GM21786 (cell line): ENCODE results near the gene DENND1A.

Source experiments
- ATAC-seq: cut with Tn5 transposase; IDR thresholded peaks from one replicate; pipeline ENCODE4 v1.9.1; 2021; ENCODE audit not compliant: unreplicated experiment

Gene DENND1A

DNA sequence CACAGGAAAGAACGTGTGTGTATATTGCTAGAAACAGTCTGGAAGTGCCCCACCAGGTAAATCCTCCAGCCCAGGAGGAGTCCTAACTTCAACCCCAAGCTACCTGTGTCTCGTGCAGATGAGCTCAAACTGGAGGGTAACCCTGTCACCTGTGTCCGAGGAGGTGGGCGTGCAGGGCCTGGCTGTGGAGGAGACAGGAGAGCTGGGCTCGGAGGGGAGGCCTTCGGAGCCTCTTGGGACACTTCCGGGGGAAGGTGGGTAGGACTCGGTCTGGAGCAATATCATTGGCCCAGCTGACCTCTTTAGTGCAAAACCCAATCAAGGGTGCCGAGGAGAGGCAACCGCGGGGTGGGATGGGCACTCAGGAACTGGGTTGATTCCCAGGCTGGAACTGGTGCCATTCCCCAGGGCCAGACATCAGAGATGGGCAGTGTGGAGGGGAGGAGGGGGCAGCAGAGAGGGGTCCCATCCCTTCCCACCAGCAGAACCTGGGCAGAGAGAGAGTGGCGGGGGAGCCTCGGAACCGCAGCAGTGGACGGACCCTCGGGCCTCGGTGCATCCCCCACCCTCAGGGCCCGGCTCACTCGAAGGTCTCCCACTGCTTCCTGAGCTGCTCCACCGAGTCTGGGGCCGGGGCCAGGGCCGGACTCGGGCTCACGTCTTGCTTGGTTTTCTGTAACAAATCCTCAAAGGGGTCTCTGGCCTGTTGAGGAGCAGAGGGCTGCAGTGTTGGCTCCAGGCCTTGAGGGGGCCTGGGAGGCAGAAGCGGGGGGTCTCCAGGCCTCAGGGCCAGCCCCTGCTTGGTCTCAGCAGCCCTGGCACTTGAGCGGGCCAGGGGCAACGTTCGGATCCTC is 548.8 kb downstream of the DENND1A start:
- no peak for ATAC-seq

DNA sequence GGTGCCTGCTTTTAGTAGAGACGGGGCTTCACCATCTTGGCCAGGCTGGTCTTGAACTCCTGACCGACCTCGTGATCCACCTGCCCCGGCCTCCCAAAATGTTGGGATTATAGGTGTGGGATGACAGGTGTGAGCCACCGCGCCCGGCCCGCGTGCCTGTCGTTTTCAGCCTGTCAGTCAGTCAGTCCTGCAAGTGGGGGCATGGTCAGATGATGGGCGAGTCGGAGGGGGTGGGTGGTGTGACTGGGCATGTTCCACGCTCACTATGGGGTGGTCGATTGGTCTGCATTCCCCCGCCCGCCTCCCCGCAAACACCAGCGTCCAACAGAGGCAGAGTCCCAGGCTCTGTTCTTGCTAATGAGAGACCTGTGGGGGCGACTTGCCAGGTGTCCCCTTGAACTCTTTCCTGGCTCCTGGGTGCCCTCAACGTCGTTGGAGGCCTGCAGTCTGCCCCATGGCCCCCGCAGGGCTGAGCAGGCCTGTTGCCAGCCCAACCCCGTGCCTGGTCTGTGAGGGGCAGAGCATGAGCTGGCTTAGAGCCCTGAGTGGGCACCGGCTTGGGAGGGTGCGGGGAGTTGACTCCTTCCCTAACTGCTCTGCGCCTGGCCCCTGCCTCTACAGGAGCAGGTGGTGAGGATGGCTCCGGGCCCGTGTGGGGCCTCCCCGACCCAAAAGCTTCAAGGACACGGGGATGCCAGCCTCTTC is 550.8 kb downstream of the DENND1A start:
- ATAC-seq: no peak

DNA sequence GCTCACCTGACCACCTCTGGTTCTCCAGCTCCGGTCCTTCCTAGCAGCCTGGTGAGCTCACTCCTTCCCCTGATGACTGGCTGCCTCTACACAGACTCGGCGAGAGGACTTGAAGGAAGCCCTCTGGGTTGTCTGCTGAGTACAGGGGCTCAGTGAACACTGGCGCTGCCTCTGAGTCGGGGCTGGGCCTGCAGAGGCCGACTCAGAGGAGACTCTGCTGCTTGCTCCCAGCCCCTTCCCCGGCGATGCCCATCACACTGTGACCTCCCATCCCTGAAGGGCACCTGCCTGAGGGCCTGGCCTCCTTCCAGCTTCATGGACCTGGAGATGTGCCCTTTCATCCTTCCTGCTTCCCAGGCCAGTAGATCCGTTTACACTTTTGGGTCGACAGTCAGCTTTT is 551.9 kb downstream of the DENND1A start:
- no peak for ATAC-seq

DNA sequence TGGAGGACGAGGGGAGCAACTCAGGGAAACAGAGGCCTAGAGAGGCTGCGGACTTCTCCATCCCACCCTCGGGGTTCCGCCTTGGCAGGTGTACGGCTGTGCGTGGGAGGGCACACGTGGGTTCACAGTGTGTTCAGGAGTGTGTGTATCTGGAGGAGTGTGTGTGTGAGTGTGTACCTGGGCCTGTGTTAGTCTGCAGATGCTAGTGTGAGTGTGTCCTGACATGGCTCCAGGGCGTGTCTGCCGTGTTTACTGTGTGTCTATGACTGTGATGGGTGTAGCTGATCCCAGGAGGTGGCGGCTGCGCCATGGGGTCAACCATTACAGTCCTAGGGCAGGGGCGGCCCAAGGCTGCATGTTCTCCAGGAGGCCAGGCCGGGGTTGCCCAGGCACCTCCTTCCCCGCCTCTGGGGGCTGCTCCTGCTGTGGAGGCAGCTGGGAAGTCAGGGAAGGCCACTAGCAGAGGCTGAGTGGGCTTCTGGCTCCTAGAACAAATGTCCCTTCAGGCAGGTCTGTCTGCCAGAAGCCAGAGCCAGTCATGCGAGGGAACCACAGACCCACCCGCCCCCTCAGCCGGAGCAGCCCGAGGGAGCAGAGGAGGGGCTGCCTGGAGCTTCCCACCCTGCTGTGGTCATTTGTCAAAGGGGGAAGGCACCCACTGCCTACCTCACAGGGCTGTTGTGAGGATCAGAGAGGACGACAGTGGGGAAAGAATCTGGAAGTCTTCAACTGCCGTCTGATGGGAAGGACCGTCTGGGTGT is 552.5 kb downstream of the DENND1A start:
- no peak for ATAC-seq

DNA sequence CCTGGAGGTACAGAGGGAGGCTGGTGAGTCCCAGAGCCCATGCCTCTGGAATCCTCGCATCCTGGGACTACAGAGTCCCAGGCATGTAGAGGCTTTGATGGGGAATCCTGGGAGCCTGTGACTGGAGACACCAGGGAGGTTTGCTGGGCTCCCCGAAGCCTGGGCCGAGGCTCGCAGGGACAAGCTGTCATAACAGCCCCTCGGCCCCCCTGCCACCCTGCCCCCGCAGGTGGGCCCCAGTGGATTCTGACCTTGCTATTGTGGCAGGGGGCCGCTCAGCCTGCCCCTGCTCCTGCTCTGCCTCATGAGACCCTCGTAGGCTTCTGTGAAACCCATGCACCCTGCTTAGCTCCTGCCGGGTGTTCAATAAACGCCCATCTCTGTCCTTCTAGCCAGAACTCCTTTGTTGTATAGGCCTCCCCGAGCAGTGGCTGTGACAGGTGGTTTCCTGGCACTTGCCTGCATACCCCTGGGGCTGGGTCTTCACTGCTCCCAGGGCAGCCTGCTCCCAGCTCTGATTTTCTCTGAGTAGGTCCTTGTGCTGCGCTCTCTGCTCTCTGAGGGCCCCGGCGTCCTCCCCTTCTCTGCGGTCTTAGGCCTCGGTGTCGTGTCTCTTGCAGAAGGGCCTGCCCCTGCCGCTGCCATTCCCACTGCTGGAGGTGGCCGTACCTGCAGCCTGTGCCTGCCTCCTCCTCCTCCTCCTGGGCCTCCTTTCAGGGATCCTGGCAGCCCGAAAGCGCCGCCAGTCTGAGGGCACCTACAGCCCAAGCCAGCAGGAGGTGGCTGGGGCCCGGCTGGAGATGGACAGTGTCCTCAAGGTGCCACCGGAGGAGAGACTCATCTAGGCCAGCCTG is 553.5 kb downstream of the DENND1A start:
- no peak for ATAC-seq

DNA sequence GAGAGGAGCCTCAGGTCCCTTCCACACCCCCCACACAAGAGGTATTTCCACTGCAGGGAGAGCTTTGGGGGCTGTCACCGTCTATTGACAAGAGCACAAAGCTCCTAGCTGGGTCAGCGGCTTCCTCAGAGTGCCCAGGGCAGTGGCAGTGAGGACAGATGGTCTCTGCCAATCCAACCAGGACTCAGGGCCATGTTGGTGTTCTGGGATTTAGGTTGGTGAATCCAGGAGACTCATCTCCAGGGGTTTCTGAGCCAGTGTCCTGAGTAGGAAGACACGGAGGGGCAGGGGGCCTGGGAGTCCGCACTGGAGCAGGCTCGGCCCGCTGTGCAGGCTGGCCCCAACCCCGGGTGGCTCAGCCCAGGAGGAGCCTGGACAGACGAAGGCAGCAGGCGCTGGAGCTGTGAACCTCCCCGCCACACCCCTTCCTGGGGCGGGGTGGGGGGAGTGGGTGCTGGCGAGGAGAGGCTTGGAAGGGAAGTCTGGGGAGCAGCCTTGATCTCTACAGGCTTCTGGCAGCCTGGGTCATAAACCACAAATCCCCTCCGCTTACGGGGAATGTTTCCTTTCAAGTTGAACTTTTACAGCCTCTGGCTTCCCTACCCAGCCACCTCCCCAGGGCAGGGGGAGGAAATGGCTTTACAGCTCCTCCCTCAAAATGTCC is 554.3 kb downstream of the DENND1A start:
- ATAC-seq: no peak

DNA sequence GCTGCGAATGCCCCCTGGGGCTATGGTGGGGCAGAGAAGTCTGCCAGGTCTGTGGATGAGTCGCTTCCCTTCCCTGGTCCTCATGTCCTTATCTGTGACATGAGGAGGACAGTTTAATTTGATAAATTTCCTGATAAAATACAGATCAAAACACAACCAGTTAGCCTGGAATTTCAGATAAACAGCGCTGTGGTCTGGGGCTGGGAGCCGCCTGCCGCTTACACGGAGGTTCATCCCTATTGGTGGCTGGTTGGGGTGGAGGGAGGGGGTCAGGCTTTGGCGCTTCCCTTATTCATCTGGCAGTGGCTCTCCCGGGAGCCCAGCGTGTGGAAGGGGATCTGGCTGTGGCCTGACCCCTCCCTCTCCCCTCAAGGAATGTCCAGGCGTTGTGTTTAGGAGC is 556.0 kb downstream of the DENND1A start:
- ATAC-seq: no peak

DNA sequence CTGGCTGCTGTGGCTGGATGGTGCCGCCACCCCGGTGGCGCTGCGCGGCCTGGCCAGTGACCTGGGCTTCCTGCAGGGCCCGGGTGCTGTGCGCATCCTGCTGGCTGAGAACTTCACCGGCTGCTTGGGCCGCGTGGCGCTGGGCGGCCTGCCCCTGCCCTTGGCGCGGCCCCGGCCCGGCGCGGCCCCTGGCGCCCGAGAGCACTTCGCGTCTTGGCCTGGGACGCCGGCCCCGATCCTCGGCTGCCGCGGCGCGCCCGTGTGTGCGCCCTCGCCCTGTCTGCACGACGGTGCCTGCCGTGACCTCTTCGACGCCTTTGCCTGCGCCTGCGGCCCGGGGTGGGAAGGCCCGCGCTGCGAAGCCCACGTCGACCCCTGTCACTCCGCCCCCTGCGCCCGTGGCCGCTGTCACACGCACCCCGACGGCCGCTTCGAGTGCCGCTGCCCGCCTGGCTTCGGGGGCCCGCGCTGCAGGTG is 556.4 kb downstream of the DENND1A start:
- ATAC-seq: no peak

DNA sequence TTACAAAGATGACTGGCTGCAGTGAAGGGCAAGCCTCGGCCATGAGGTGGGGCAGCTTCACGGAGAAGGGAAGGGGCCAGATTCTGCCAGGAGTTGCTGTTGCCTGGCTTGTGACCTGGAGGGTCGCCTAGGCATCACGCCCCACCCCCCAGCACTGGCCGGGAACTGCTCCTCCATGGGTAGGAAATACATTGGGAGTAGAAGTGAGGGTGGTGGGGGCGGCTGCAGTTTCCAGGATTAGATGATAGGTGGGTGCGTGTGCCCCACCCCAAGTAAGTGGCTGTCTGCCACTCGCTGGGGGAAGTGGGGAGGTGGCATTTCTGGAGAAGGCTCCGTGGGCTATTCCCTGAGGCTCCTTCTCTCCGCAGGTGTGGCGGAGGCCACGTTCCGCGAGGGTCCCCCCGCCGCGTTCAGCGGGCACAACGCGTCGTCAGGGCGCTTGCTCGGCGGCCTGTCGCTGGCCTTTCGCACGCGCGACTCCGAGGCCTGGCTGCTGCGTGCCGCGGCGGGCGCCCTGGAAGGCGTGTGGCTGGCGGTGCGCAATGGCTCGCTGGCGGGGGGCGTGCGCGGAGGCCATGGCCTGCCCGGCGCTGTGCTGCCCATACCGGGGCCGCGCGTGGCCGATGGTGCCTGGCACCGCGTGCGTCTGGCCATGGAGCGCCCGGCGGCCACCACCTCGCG is 557.0 kb downstream of the DENND1A start:
- no peak for ATAC-seq

DNA sequence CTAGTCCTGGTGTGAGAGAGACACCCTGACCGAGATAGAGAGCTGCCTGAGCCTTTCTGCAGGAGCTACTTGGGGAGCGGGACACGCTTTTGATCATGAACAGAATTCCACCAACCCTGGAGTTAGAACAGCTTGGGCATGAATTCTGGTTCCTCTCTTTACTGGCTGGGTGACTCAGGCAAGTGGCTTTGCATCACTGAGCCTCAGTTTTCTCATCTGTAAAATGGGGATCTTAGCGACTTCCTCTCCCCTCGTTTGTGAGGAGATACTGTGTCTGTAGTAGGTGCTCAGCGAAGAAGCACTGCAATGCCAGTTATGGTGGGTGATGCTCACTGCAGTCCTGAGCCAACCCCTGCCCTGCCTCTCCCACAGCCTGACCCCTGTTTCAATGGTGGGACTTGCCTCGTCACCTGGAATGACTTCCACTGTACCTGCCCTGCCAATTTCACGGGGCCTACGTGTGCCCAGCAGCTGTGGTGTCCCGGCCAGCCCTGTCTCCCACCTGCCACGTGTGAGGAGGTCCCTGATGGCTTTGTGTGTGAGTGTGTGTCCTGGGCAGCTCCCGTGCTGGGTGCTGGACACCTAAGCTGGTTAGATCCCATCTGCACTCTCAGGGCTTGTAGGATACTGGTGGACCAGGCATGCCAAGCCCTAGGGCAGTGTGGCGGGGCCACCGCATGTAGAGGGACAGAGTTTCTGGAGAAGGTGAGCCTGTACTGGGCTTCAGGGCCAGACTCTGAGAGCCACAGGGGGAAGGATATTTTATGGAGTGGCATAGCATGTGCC is 557.9 kb downstream of the DENND1A start:
- no peak for ATAC-seq

DNA sequence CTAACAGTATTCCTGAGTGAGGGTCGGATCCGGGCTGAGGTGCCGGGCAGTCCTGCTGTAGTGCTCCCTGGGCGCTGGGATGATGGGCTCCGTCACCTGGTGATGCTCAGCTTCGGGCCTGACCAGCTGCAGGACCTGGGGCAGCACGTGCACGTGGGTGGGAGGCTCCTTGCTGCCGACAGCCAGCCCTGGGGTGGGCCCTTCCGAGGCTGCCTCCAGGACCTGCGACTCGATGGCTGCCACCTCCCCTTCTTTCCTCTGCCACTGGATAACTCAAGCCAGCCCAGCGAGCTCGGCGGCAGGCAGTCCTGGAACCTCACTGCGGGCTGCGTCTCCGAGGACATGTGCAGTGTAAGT is 558.7 kb downstream of the DENND1A start:
- ATAC-seq: no peak

DNA sequence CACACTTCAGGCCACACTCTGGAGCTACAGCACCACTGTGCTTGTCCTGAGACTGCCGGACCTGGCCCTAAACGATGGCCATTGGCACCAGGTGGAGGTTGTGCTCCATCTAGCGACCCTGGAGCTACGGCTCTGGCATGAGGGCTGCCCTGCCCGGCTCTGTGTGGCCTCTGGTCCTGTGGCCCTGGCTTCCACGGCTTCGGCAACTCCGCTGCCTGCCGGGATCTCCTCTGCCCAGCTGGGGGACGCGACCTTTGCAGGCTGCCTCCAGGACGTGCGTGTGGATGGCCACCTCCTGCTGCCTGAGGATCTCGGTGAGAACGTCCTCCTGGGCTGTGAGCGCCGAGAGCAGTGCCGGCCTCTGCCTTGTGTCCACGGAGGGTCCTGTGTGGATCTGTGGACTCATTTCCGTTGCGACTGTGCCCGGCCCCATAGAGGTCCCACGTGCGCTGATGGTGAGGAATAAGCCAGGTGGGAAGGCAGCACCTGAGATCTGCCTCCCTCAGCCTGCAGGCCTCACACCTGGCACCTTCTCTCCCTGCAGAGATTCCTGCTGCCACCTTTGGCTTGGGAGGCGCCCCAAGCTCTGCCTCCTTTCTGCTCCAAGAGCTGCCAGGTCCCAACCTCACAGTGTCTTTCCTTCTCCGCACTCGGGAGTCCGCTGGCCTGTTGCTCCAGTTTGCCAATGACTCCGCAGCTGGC is 559.2 kb downstream of the DENND1A start:
- ATAC-seq: no peak

DNA sequence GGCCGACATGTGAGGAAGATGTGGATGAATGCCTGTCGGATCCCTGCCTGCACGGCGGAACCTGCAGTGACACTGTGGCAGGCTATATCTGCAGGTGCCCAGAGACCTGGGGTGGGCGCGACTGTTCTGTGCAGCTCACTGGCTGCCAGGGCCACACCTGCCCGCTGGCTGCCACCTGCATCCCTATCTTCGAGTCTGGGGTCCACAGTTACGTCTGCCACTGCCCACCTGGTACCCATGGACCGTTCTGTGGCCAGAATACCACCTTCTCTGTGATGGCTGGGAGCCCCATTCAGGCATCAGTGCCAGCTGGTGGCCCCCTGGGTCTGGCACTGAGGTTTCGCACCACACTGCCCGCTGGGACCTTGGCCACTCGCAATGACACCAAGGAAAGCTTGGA is 559.8 kb downstream of the DENND1A start:
- ATAC-seq: no peak

DNA sequence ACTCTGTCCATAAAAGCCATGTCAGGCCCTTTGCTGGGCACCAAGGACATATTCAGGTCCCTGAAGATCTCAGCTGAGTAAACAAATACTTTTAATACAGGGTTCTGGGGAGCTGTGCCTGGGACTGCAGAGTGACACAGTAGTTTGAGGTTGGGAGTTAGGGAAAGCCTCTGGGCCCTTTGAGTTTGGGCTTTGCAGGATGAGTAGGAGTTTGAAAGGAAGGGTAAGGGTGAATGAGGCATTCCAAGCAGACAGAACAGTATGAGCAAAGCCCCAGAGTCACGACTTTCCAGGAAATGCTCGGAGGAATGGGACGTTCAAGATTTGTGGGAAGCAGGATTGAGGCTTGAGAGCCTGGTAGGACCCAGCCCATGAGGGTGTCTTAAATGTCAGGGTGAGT is 560.6 kb downstream of the DENND1A start:
- no peak for ATAC-seq

DNA sequence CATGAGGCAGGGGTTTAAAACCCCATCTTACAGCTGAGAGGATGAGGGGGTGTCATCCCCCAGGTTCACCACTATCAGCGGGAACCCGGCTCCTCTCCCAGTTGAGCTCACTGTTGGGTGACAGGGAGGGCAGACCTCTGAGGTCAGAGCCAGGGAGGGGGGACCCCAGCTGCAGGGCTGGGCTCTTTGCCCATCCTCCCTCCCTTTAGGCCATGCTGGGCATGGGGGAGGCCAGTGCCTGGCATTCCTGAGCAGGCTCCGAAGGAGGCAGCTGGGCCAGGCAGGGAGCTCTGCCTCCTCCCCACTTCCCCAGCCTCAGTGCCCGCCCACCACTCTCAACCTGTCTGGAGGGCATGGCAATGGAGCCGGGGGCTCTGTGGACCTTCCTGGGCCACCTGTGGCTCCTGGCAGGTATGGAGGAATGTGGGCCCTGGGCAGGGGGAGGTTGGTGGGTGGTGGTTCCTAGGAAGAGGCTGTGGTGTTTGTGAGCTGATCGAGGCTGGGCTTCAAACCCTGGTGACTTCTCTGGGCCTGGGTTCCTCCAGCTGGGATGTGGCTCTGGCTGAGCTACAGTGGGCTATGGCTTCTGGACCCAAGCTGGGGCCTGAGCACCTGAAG is 561.3 kb downstream of the DENND1A start:
- ATAC-seq: no peak

DNA sequence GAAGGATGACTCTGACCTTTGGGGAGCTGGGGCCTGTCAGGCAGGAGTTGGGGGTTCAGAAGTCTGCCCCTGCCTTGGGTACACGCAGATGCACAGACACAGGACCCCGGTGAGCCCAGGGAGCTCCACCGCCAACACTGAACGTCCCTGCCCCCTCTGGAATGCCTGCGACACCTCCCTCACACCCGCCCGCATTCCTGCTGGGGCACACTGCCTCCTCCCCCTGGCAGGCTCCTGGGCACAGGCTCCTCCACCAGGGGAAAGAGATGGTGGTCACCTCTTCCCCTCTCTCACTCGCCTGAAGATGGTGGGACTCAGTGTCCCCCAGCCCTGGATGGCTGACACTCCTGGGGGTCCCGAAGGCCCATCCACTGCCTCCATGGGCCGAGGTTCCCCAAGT is 561.9 kb downstream of the DENND1A start:
- no peak for ATAC-seq

DNA sequence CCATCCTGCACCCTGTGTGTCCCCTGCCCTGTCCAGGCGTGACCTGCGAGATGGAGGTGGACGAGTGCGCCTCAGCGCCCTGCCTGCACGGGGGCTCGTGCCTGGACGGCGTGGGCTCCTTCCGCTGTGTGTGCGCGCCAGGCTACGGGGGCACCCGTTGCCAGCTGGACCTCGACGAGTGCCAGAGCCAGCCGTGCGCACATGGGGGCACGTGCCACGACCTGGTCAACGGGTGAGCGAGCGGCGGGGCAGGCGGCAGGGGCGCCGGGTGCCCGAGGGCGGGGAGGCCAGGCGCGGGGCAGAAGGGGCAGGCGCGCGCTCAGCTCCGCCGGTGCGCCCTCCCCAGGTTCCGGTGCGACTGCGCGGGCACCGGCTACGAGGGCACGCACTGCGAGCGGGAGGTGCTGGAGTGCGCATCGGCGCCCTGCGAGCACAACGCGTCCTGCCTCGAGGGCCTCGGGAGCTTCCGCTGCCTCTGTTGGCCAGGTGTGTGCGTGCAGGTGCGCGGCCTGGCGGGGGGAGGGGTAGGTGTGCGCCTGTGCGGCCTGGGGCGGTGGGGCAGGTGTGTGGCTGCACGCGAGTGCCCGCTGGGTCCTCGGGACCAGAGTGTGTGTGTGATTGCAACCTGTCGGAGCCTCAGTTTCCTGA is 563.9 kb downstream of the DENND1A start:
- no peak for ATAC-seq
